SU-DHL-6 (cell line): ENCODE measurements around the gene PPFIBP2.

Source experiments
- H2AFZ ChIP-seq: fragments of 200-600 bp; sonication (generic); 2 replicates; pipeline ENCODE4 v1.6.1; 2014; ENCODE audit warnings: low read depth, mild to moderate bottlenecking, moderate library complexity, mixed read lengths, antibody characterized with exemption, low read length; ENCODE audit not compliant: severe bottlenecking
- H3F3A ChIP-seq: fragments of 200-600 bp; shearing (Covaris generic); 2 replicates; pipeline ENCODE4 v1.6.0; 2016; ENCODE audit warnings: antibody characterized with exemption, mild to moderate bottlenecking; ENCODE audit not compliant: insufficient read depth
- H3K27ac ChIP-seq: fragments of 200-600 bp; sonication (generic); 2 replicates; pipeline ENCODE4 v1.5.1; 2016; ENCODE audit warnings: low read depth, mild to moderate bottlenecking, low read length, moderate library complexity, mixed read lengths
- H3K27me3 ChIP-seq: fragments of 200-600 bp; sonication (generic), shearing (Covaris generic); 2 replicates; pipeline ENCODE4 v1.6.0; 2014; ENCODE audit warnings: mild to moderate bottlenecking, low read length
- H3K36me3 ChIP-seq: fragments of 200-600 bp; sonication (generic); 2 replicates; pipeline ENCODE4 v1.6.1; 2014; ENCODE audit warnings: mild to moderate bottlenecking, low read length, mixed read lengths
- H3K4me2 ChIP-seq: fragments of 300-600, 200-600 bp; shearing (Covaris generic), sonication (generic); 2 replicates; pipeline ENCODE4 v1.6.0; 2014; ENCODE audit warnings: low read length, low read depth, mild to moderate bottlenecking; ENCODE audit not compliant: poor library complexity, severe bottlenecking
- H3K4me3 ChIP-seq: fragments of 200-600 bp; sonication (generic); 2 replicates; pipeline ENCODE4 v1.5.1; 2014; ENCODE audit warnings: antibody characterized with exemption, low read length, mild to moderate bottlenecking, mixed read lengths; ENCODE audit not compliant: insufficient read depth, poor library complexity, severe bottlenecking
- H3K79me2 ChIP-seq: fragments of 200-600 bp; sonication (generic); 2 replicates; pipeline ENCODE4 v1.6.1; 2014; ENCODE audit warnings: mild to moderate bottlenecking, low read length, moderate library complexity; ENCODE audit not compliant: insufficient read depth
- H3K9ac ChIP-seq: fragments of 200-600 bp; sonication (generic); 2 replicates; pipeline ENCODE4 v1.7.0; 2014; ENCODE audit warnings: mild to moderate bottlenecking, low read length
- H3K9me2 ChIP-seq: fragments of 200-600 bp; sonication (generic); replicated peaks from 2 replicates; pipeline ENCODE4 v1.6.1; 2014; ENCODE audit warnings: low read length; ENCODE audit not compliant: insufficient read depth
- H3K9me3 ChIP-seq: fragments of 200-600 bp; sonication (generic); 2 replicates; pipeline ENCODE4 v1.6.1; 2014; ENCODE audit warnings: low read length, mixed read lengths; ENCODE audit not compliant: insufficient read depth
- H4K20me1 ChIP-seq: fragments of 200-600 bp; sonication (generic); 2 replicates; pipeline ENCODE4 v1.6.1; 2014; ENCODE audit warnings: low read depth, mild to moderate bottlenecking, antibody characterized with exemption, low read length, moderate library complexity, mixed read lengths
- EZH2phosphoT487 ChIP-seq: fragments of 200-600 bp; sonication (generic), shearing (Covaris generic); conservative IDR thresholded peaks from 2 replicates; pipeline ENCODE4 v1.6.1; 2018; ENCODE audit warnings: mild to moderate bottlenecking, antibody characterized with exemption, low read length, moderate library complexity, mixed read lengths
- TF ChIP-seq, protein P1 (sequence below): fragments of 200-600 bp; sonication (generic); IDR thresholded peaks from one replicate; pipeline ENCODE4 v1.5.1; 2017; ENCODE audit warnings: antibody characterized with exemption, mild to moderate bottlenecking, low read length, moderate library complexity; ENCODE audit not compliant: insufficient read depth, poor library complexity, severe bottlenecking

Gene PPFIBP2

DNA sequence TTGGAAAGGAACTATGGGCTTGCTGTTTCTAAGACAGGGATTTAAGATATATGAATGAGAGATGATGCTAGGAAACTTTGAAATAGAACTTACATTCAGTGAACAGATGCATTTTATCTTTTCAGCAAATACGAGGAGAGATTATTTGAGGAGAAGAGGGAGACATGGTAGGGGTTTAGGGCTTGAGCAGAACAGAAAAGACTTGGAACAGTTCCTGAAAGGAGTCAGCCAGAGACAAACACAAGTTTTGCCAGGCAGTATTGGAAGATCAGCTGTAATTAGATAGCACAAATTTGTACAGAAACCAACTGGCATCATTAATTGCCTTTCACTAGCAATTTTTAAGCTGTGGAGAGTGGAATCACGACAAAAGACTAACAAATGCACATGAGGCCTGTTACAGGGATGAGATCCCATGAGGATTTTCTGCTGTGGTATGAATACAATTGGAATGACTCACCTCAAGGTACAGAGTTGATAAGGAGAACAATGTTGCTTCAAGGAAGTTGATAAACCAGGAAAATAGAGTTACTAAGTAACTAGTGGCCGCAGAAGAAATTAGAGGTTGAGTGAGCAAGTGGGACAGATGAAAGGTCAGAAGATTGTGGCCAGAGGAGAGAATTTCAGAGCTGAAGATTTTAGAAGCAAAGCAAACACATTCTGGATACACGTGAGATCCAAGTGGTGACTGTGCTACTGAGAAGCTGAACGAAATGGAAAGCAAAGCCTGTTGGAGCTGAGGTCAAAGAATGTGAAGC, 91.6 kb downstream of the PPFIBP2 start:
- no peaks in the 10 kb centered on the region for H3K9me3 ChIP-seq
- H3K4me2 ChIP-seq: no peak overlapping the region
- H3K4me3 ChIP-seq: no peak overlapping the region
- H3F3A ChIP-seq: no peaks in the 10 kb centered on the region
- no peaks in the 10 kb centered on the region for H3K36me3 ChIP-seq
- no peaks in the 10 kb centered on the region for H3K27me3 ChIP-seq
- H4K20me1 ChIP-seq: no peaks in the 10 kb centered on the region
- no peak overlapping the region for H2AFZ ChIP-seq
- no peak overlapping the region for H3K9ac ChIP-seq
- H3K27ac ChIP-seq: no peak overlapping the region
- no peaks in the 10 kb centered on the region for H3K9me2 ChIP-seq
- TF ChIP-seq, protein P1, sequence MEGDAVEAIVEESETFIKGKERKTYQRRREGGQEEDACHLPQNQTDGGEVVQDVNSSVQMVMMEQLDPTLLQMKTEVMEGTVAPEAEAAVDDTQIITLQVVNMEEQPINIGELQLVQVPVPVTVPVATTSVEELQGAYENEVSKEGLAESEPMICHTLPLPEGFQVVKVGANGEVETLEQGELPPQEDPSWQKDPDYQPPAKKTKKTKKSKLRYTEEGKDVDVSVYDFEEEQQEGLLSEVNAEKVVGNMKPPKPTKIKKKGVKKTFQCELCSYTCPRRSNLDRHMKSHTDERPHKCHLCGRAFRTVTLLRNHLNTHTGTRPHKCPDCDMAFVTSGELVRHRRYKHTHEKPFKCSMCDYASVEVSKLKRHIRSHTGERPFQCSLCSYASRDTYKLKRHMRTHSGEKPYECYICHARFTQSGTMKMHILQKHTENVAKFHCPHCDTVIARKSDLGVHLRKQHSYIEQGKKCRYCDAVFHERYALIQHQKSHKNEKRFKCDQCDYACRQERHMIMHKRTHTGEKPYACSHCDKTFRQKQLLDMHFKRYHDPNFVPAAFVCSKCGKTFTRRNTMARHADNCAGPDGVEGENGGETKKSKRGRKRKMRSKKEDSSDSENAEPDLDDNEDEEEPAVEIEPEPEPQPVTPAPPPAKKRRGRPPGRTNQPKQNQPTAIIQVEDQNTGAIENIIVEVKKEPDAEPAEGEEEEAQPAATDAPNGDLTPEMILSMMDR: no peak
- TF ChIP-seq EZH2phosphoT487: no peak
- H3K79me2 ChIP-seq: no peaks in the 10 kb centered on the region

DNA sequence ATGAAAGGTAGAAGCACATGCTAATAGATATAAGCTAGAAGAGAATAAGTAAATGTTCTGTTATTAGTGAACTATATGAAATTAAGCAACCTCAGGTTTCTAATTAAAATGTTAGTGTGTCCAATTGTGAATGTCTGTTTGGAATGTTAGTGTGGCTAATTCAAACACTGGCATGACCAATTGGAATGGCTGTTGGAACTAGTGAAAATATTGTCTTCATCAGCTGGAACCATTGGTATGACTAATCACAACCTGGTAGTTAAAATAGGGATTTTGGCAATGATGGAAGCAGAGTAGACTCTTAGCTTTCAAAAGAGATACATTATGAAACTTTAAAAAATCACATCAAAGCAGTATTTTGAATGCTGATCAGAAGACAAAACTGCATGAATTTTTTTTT, 92.7 kb downstream of the PPFIBP2 start:
- Histone ChIP-seq H3K4me3 (no peak overlapping the region), H2AFZ (no peak overlapping the region), H3K4me2 (no peak overlapping the region), H3K36me3 (no peaks in the 10 kb centered on the region), H3K79me2 (no peaks in the 10 kb centered on the region), H3K27me3 (no peaks in the 10 kb centered on the region), H3K27ac (no peak overlapping the region), H3K9me2 (no peaks in the 10 kb centered on the region), H3K9me3 (no peaks in the 10 kb centered on the region), H4K20me1 (no peaks in the 10 kb centered on the region), H3K9ac (no peak overlapping the region), H3F3A (no peaks in the 10 kb centered on the region)
- TF ChIP-seq EZH2phosphoT487: no peak
- TF ChIP-seq, protein P1: no peak

DNA sequence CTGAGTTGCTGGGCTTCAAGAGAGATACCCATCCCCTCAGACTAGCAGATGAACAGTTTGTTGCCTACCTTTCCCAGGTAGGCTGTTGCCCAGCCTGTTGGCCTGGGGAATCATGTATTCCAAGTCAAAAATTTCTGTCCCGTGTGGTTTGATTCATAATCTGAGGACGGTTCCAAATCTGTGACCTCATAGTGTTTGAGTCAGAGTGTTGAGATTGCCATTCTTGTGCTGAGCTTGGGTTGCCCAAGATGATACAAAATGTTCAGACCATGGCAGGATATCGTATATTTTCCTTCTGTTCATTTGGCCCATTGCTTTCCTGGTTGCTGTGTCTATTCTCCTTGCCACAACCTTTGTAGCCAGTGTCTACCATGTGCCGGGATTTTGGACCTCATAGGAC, 95.2 kb downstream of the PPFIBP2 start:
- Histone ChIP-seq H3F3A (no peaks in the 10 kb centered on the region), H3K9me2 (no peaks in the 10 kb centered on the region), H3K36me3 (no peaks in the 10 kb centered on the region), H3K79me2 (no peaks in the 10 kb centered on the region), H3K4me2 (no peak overlapping the region), H3K9me3 (no peaks in the 10 kb centered on the region), H3K9ac (no peak overlapping the region), H3K4me3 (no peak overlapping the region), H3K27ac (no peak overlapping the region), H4K20me1 (no peaks in the 10 kb centered on the region), H2AFZ (no peak overlapping the region), H3K27me3 (no peaks in the 10 kb centered on the region)
- TF ChIP-seq, protein P1: no peak
- TF ChIP-seq EZH2phosphoT487: no peak
